HepG2 (cell line): ENCODE measurements around the gene LPAR1.

Experiments used
- TGIF2 ChIP-seq: IDR thresholded peaks from 2 replicates; pipeline ENCODE4 v1.6.1; 2016; ENCODE audit warnings: control low read depth, missing compliant biosample characterization
- TF ChIP-seq, protein P1 (sequence below): sonication (generic); formaldehyde crosslinking; IDR thresholded peaks from 2 replicates; pipeline ENCODE4 v1.5.0; 2020; ENCODE audit warnings: mild to moderate bottlenecking, missing genetic modification reagents, moderate library complexity

DNA sequence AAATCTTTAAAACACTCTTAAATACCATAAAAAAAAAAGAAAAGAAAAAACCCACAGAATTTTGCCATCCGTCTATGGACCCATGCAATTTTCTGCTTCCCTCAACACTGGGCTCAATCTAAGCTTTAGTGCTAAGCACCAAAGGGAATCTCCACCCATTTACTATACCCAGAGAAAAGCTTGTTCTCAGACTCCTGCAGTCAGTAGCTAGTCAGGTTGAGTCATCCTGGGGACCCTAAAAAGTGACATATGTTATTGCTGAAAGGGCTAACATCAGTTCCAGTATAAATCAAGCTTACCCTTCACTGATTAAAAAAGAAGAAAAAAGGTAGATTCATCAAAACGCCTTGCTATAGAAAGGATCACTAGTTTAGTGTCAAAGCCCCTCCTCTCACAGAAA, 192.1 kb downstream of the LPAR1 start:
- no peak for TF ChIP-seq TGIF2 (CRISPR knock-in tag)
- TF ChIP-seq, protein P1, sequence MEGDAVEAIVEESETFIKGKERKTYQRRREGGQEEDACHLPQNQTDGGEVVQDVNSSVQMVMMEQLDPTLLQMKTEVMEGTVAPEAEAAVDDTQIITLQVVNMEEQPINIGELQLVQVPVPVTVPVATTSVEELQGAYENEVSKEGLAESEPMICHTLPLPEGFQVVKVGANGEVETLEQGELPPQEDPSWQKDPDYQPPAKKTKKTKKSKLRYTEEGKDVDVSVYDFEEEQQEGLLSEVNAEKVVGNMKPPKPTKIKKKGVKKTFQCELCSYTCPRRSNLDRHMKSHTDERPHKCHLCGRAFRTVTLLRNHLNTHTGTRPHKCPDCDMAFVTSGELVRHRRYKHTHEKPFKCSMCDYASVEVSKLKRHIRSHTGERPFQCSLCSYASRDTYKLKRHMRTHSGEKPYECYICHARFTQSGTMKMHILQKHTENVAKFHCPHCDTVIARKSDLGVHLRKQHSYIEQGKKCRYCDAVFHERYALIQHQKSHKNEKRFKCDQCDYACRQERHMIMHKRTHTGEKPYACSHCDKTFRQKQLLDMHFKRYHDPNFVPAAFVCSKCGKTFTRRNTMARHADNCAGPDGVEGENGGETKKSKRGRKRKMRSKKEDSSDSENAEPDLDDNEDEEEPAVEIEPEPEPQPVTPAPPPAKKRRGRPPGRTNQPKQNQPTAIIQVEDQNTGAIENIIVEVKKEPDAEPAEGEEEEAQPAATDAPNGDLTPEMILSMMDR (CRISPR knock-in tag), result no peak
